CD8-positive, alpha-beta memory T cell (primary cell): Measurements from ENCODE around the gene DENND2C. TPM values are rescaled to one million over a fixed set of nuclear protein-coding genes. Genes with fewer than 3 reads are reported as not detected.
A peak's percentile ranks its signal among the peaks of the same experiment; 100 is the strongest.

Source experiments
- CTCF ChIA-PET: fragments of 350-600 bp; sonication (Branson Sonifier 250); formaldehyde crosslinking; loops from one replicate; lab custom pipeline; 2021; ENCODE audit warnings: antibody characterized with exemption; lab: Charles Lee
- POLR2A ChIA-PET: fragments of 350-600 bp; sonication (Branson Sonifier 250); formaldehyde crosslinking; loops from one replicate; lab custom pipeline; 2021; ENCODE audit warnings: antibody characterized with exemption; lab: Charles Lee
- DNase-seq, 5 donors: peaks; one replicate each; pipeline versions ENCODE4 v3.0.0 to v3.0.0-alpha.2; 2020 to 2022; ENCODE audit warnings: mixed read lengths in 1 of 5
- H3K27ac ChIP-seq: one replicate; pipeline ENCODE4 v1.7.0; 2013; ENCODE audit warnings: low read depth, mild to moderate bottlenecking, low read length, moderate library complexity
- H3K27me3 ChIP-seq: 2 replicates; pipeline ENCODE4 v1.7.0; 2013; ENCODE audit warnings: low read length, mild to moderate bottlenecking; ENCODE audit not compliant: insufficient read depth, poor library complexity, severe bottlenecking
- H3K36me3 ChIP-seq: 2 replicates; pipeline ENCODE4 v1.7.0; 2013; ENCODE audit warnings: mild to moderate bottlenecking, low read length, moderate library complexity; ENCODE audit not compliant: insufficient read depth
- H3K4me1 ChIP-seq: 2 replicates; pipeline ENCODE4 v1.7.0; 2013; ENCODE audit warnings: mild to moderate bottlenecking, low read length, moderate library complexity; ENCODE audit not compliant: insufficient read depth
- H3K4me3 ChIP-seq: 2 replicates; pipeline ENCODE4 v1.7.0; 2013; ENCODE audit warnings: mild to moderate bottlenecking, low read length
- H3K9me3 ChIP-seq: 2 replicates; pipeline ENCODE4 v1.7.0; 2013; ENCODE audit warnings: mild to moderate bottlenecking, low read length
- H3K27ac Mint-ChIP-seq, 8 donors: one replicate each; pipeline ENCODE4 v1.8.0; 2020 to 2021; ENCODE audit warnings: mixed read lengths in 8 of 8, mild to moderate bottlenecking in 6 of 8, inconsistent platforms in 3 of 8, moderate library complexity in 3 of 8
- H3K27me3 Mint-ChIP-seq, 2 donors: one replicate each; pipeline ENCODE4 v1.8.0; 2020 to 2021; ENCODE audit warnings: mixed read lengths in 2 of 2, mild to moderate bottlenecking in 1 of 2, moderate library complexity in 1 of 2
- H3K36me3 Mint-ChIP-seq, 3 donors: one replicate each; pipeline ENCODE4 v1.8.0; 2020 to 2021; ENCODE audit warnings: mixed read lengths in 3 of 3, inconsistent platforms in 1 of 3, mild to moderate bottlenecking in 1 of 3
- H3K4me1 Mint-ChIP-seq, 3 donors: one replicate each; pipeline ENCODE4 v1.8.0; 2020 to 2021; ENCODE audit warnings: mixed read lengths in 3 of 3, inconsistent platforms in 1 of 3, mild to moderate bottlenecking in 1 of 3
- H3K4me3 Mint-ChIP-seq, 7 donors: one replicate each; pipeline ENCODE4 v1.8.0; 2020 to 2021; ENCODE audit warnings: mixed read lengths in 7 of 7, mild to moderate bottlenecking in 6 of 7, moderate library complexity in 4 of 7, inconsistent platforms in 2 of 7
- H3K9me3 Mint-ChIP-seq, 5 donors: one replicate each; pipeline ENCODE4 v1.8.0; 2020 to 2022; ENCODE audit warnings: mixed read lengths in 5 of 5, mild to moderate bottlenecking in 3 of 5, moderate library complexity in 2 of 5, inconsistent platforms in 1 of 5
- polyA plus RNA-seq: library from polyadenylated mRNA; unstranded; fragments of 300-500 nt; fragmentation: Illumina TruSeq; gene quantifications from one replicate; pipeline ENCODE4 v1.2.3, GENCODE V29; 2021
- total RNA-seq, 2 experiments: library from RNA; stranded (reverse); gene quantifications; one replicate each; pipeline ENCODE4 v1.2.3, GENCODE V29; 2021

The DENND2C gene
- total and polyA plus RNA-seq, 3 experiments from 2014 or later, result 0.47 to 0.75 (median 0.59) TPM

DNA sequence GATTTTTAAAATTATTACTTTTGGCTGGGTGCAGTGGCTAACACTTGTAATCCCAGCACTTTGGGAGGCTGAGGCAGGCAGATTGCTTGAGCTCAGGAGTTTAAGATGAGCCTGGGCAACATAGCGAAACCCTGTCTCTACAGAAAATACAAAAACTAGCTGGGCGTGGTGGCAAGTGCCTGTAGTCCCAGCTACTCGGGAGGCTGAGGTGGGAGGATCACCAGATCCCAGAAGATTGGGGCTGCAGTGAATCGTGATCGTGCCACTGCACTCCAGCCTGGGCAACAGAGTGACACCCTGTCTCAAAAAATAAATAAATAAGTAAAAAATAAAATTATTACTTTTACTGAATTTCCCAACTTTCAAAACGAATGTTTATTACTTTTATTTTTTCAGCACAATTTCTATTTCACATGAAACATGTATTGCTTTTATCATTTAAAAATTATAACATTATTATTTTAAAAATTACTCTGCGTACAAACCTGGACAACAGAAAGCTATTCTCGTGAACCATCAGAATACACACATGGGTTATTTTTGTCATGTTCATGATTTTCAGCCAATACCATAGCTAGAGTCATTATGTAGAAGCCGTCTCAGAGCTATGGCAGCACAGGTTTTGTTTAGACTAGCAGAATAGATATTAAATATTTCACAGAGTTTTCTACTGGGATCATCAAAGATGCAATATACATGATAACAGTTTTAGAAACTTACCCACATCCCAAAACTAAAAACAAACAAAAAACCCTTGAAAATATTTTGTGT is 24.9 kb upstream of the DENND2C start:
- no peaks in the 10 kb centered on the region for H3K27me3 ChIP-seq
- no peak for DNase-seq
- no peak overlapping the region for H3K4me3 ChIP-seq
- no peaks in the 10 kb centered on the region for H3K4me1 ChIP-seq
- Mint-ChIP-seq H3K4me1 (no peaks in the 10 kb centered on the region), H3K36me3 (no peaks in the 10 kb centered on the region), H3K9me3 (no peaks in the 10 kb centered on the region), H3K4me3 (no peak overlapping the region), H3K27ac (no peak overlapping the region), H3K27me3 (peaks cover 13 to 31% of the 10 kb centered on the region in 2 donors)
- no peaks in the 10 kb centered on the region for H3K36me3 ChIP-seq
- CTCF ChIA-PET, result interaction anchor here (1.2 kb wide), 1 partner anchor 8 kb away, joined by 3 read pairs; no protein-coding TSS in a partner anchor
- no peaks in the 10 kb centered on the region for H3K9me3 ChIP-seq
- POLR2A ChIA-PET, result interaction anchor here (0.5 kb wide), 1 partner anchor 74 kb away, joined by 3 read pairs; no protein-coding TSS in a partner anchor
- no peak overlapping the region for H3K27ac ChIP-seq

DNA sequence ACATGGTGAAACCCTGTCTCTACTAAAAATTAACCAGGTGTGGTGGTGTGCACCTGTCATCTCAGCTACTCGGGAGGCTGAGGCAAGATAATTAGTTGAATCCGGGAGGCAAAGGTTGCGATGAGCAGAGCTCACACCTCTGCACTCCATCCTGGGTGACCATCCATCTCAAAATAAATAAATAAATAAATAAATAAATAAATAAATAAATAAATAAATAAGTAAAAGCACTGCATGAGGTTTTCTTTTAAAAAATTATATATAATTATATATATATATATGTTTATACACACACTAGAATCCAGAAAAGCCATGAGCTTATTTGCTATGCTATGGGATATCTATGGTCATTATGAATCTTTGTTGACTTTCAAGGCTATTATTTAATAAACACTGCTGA is 23.1 kb upstream of the DENND2C start:
- Mint-ChIP-seq H3K4me1 (no peaks in the 10 kb centered on the region), H3K9me3 (no peaks in the 10 kb centered on the region), H3K27ac (no peak overlapping the region), H3K27me3 (peaks cover 8 to 45% of the 10 kb centered on the region in 2 donors), H3K4me3 (no peak overlapping the region), H3K36me3 (no peaks in the 10 kb centered on the region)
- Histone ChIP-seq H3K4me1 (no peaks in the 10 kb centered on the region), H3K4me3 (no peak overlapping the region), H3K27ac (no peak overlapping the region), H3K9me3 (no peaks in the 10 kb centered on the region), H3K36me3 (no peaks in the 10 kb centered on the region), H3K27me3 (no peaks in the 10 kb centered on the region)
- ChIA-PET CTCF (no interaction called here), POLR2A (no interaction called here)
- no peak for DNase-seq

DNA sequence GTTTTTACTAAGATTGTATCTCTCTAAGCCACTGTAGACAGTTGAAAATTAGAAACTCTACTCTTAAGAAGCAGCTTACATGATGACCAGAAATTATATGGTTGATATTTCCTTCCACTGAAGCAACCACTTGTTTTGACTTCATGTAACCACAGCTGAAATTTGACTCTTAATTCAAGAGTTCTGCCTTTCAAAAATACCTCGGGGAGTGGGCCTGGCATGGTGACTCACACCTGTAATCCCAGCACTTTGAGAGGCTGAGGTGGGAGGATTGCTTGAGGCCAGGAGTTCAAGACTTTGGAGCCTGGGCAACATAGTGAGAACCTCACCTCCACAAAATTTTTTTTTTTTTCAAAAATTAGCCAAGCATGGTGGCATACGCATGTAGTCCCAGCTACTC is 21.2 kb upstream of the DENND2C start:
- no peaks in the 10 kb centered on the region for H3K4me1 Mint-ChIP-seq

DNA sequence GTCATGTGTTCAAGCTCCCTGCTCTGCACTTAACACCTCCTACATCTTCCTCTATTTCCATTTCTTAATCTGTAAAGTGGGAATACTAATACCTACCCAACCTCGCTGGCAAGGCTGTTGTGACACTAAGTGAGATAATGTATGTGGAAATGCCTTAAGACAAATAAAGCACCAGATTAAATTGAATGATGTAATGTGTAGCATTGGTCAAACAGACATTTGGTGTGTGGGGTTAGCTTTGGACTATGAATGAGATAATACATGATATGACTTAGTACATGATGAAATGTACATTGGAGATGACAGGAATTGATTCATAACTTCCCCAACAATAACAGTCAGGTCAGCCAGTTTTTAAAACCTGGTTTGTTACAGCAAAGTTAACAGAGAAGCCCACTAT is 20.3 kb upstream of the DENND2C start:
- Histone ChIP-seq H3K27me3 (no peaks in the 10 kb centered on the region), H3K4me1 (no peaks in the 10 kb centered on the region), H3K4me3 (no peak overlapping the region), H3K9me3 (no peaks in the 10 kb centered on the region), H3K36me3 (no peaks in the 10 kb centered on the region), H3K27ac (no peak overlapping the region)
- CTCF ChIA-PET, result no interaction called here
- H3K4me3 Mint-ChIP-seq, result no peak overlapping the region
- H3K9me3 Mint-ChIP-seq, result no peaks in the 10 kb centered on the region
- no peak for DNase-seq
- POLR2A ChIA-PET, result no interaction called here
- H3K27me3 Mint-ChIP-seq, result peaks cover 12 to 63% of the 10 kb centered on the region in 2 donors
- H3K4me1 Mint-ChIP-seq, result no peaks in the 10 kb centered on the region
- H3K36me3 Mint-ChIP-seq, result no peaks in the 10 kb centered on the region
- no peak overlapping the region for H3K27ac Mint-ChIP-seq

More for the DNA sequence above, 21.2 kb upstream of the DENND2C start:
- POLR2A ChIA-PET, result no interaction called here
- Histone ChIP-seq H3K27ac (no peak overlapping the region), H3K36me3 (no peaks in the 10 kb centered on the region), H3K9me3 (no peaks in the 10 kb centered on the region), H3K27me3 (no peaks in the 10 kb centered on the region), H3K4me1 (no peaks in the 10 kb centered on the region), H3K4me3 (no peak overlapping the region)
- Mint-ChIP-seq H3K36me3 (no peaks in the 10 kb centered on the region), H3K27me3 (peaks cover 12 to 56% of the 10 kb centered on the region in 2 donors), H3K4me3 (no peak overlapping the region), H3K27ac (peak overlapping the region in 1 of 8 donors; percentile 47), H3K9me3 (no peaks in the 10 kb centered on the region)
- DNase-seq, result no peak
- CTCF ChIA-PET, result no interaction called here

DNA sequence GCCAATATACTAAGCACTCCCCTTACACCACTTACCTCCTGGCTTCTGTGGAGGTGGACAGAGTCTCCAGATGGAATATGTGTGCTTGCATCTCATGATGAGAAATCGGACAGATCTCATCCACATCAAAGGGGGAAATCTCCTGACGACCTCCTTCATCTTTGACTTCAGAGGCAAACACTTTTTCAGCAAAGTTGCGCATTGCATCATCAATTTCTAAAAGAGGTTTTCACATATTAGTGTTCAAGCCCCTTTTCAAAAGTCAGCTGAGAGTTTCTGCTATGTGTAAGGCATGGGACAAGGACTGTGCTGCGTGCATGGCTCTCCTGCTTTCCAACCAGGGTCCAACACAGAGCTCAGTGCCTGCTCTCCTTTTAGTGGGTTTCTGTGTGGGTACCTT is 18.7 kb upstream of the DENND2C start:
- POLR2A ChIA-PET, result no interaction called here
- Mint-ChIP-seq H3K27ac (no peak overlapping the region), H3K27me3 (peaks cover 9 to 68% of the 10 kb centered on the region in 2 donors)

DNA sequence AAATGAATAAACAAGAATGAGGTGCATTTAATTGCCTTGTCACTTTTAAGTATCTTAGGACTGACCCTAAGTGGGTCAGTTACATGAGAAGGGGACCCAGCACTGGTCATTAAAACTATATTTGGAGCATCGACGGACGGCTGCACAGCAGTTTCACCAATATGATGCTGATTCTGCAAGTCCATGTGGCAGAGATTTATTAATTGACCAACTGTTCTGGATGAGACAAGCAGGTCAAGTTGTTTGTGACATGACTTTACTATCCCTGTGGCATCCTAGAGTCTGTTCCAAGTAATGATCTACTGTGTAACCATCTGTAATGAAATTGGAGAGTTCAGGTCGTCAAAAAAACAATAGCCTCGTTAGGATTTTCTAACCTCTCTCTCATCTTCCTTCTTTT is 16.0 kb upstream of the DENND2C start:
- H3K9me3 Mint-ChIP-seq, result no peaks in the 10 kb centered on the region
- POLR2A ChIA-PET, result no interaction called here

More for the DNA sequence above, 18.7 kb upstream of the DENND2C start:
- Mint-ChIP-seq H3K9me3 (no peaks in the 10 kb centered on the region), H3K36me3 (no peaks in the 10 kb centered on the region), H3K4me1 (no peaks in the 10 kb centered on the region), H3K4me3 (no peak overlapping the region)
- no peak overlapping the region for H3K27ac ChIP-seq
- CTCF ChIA-PET, result no interaction called here
- no peak overlapping the region for H3K4me3 ChIP-seq
- H3K27me3 ChIP-seq, result no peaks in the 10 kb centered on the region
- no peaks in the 10 kb centered on the region for H3K36me3 ChIP-seq
- H3K9me3 ChIP-seq, result no peaks in the 10 kb centered on the region
- no peaks in the 10 kb centered on the region for H3K4me1 ChIP-seq
- no peak for DNase-seq

DNA sequence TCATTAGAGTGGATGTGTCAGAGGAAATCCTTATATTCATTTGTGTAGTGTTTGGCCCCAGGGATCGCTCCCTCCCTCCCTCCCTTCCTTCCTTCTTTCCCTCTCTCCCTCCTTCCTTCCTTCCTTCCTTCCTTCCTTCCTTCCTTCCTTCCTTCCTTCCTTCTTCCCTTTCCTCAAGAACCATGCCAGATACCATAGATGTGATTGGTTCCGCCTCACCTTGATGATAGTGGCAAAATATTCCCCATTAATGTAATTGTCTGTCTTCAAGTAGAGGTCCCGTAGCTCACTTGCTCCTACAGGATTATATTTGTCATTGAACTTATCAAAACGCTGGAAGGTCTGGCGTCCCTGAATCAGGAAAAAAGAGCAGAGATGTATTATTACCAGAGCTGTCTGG is 7.8 kb upstream of the DENND2C start:
- Histone ChIP-seq H3K36me3 (no peaks in the 10 kb centered on the region), H3K27me3 (no peaks in the 10 kb centered on the region), H3K4me3 (no peak overlapping the region), H3K9me3 (no peaks in the 10 kb centered on the region), H3K4me1 (no peaks in the 10 kb centered on the region), H3K27ac (no peak overlapping the region)
- Mint-ChIP-seq H3K9me3 (no peaks in the 10 kb centered on the region), H3K27me3 (peaks cover 16 to 48% of the 10 kb centered on the region in 2 donors), H3K4me1 (no peaks in the 10 kb centered on the region), H3K36me3 (no peaks in the 10 kb centered on the region), H3K27ac (no peak overlapping the region), H3K4me3 (no peak overlapping the region)
- CTCF ChIA-PET, result no interaction called here
- POLR2A ChIA-PET, result no interaction called here
- DNase-seq, result no peak

More for the DNA sequence above, 16.0 kb upstream of the DENND2C start:
- H3K36me3 Mint-ChIP-seq, result no peaks in the 10 kb centered on the region
- peaks cover 4 to 63% of the 10 kb centered on the region in 2 donors for H3K27me3 Mint-ChIP-seq
- H3K27me3 ChIP-seq, result no peaks in the 10 kb centered on the region
- no peak overlapping the region for H3K4me3 Mint-ChIP-seq
- no peaks in the 10 kb centered on the region for H3K9me3 ChIP-seq
- H3K27ac Mint-ChIP-seq, result peak overlapping the region in 1 of 8 donors; percentile 68
- DNase-seq, result no peak
- H3K27ac ChIP-seq, result no peak overlapping the region
- no peak overlapping the region for H3K4me3 ChIP-seq
- H3K36me3 ChIP-seq, result no peaks in the 10 kb centered on the region
- CTCF ChIA-PET, result no interaction called here
- H3K4me1 ChIP-seq, result no peaks in the 10 kb centered on the region
- H3K4me1 Mint-ChIP-seq, result no peaks in the 10 kb centered on the region

DNA sequence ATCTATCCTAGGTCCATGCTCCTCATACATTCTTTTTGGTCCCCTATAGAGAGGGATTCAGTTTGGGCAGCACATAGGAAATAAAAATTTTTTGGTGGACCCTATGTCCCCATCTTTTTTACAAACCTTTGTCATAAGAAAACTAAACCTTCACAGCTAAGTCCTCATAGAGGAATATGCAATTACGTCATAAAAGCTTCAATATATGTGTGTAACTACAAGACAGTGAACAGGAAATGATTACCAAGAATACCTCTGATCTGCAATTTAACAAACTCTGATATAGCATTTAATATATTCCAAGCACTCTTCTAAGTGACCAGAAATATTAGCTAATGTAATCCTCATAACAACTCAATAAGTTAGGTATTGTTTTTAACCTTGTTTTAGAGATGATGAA is 6.3 kb upstream of the DENND2C start:
- Mint-ChIP-seq H3K4me1 (no peaks in the 10 kb centered on the region), H3K9me3 (no peaks in the 10 kb centered on the region), H3K36me3 (no peaks in the 10 kb centered on the region), H3K27ac (no peak overlapping the region), H3K27me3 (peaks cover 17 to 49% of the 10 kb centered on the region in 2 donors), H3K4me3 (no peak overlapping the region)
- Histone ChIP-seq H3K27ac (no peak overlapping the region), H3K27me3 (no peaks in the 10 kb centered on the region), H3K9me3 (no peaks in the 10 kb centered on the region), H3K36me3 (no peaks in the 10 kb centered on the region), H3K4me1 (no peaks in the 10 kb centered on the region), H3K4me3 (no peak overlapping the region)
- ChIA-PET POLR2A (no interaction called here), CTCF (no interaction called here)
- DNase-seq, result no peak
